ENCODE results near the gene ATP6V0E1.

DNA sequence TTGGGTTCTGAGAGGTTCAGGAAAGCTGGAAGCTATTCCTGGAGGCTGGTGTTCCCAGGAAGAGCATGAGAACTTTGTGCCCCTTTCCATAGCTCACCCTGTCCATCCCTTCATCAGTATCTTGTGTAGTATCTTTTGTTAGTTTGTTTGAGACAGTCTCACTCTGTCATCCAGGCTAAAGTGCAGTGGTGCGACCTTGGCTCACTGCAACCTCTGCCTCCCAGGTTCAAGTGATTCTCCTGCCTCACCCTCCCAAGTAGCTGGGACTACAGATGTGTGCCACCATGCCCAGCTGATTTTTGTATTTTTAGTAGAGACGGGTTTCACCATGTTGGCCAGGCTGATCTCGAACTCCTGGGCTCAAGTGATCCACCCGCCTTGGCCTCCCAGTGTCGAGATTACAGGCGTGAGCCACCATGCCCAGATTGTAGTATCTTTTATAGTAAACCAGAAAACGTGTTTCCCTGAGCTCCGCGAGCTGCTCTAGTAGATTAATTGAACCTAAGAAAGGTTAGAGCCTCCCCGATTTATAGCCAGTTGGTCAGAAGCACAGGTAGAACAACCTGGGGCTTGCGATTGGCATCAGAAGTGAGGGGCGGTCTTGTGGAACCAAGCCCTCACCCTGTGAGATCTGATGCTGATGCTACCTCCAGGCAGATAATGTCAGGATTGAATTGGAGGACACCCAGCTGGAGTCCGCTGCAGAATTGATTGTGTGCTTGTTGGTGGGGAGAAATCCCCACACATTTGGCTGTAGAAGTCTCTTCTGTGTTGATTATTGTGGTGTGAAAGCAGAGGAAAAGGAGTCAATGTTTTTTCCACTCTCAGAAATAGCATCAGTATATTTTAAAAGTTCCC is 32.3 kb downstream of the ATP6V0E1 start:
- no peak for TF ChIP-seq RAD21 (IDR thresholded peaks at IDR 0.05; ENCODE audit: low read length)
- TF ChIP-seq CTCF (conservative IDR thresholded peaks at IDR 0.05; ENCODE audit: low read depth, low read length) = no peak
- TF ChIP-seq RFX5 (IDR thresholded peaks at IDR 0.05; ENCODE audit: low read depth, low read length) = no peak
- no peak for TF ChIP-seq POLR2A (IDR thresholded peaks at IDR 0.05; ENCODE audit: low read depth, low read length)
- TF ChIP-seq, protein P1, sequence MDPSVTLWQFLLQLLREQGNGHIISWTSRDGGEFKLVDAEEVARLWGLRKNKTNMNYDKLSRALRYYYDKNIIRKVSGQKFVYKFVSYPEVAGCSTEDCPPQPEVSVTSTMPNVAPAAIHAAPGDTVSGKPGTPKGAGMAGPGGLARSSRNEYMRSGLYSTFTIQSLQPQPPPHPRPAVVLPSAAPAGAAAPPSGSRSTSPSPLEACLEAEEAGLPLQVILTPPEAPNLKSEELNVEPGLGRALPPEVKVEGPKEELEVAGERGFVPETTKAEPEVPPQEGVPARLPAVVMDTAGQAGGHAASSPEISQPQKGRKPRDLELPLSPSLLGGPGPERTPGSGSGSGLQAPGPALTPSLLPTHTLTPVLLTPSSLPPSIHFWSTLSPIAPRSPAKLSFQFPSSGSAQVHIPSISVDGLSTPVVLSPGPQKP (IDR thresholded peaks at IDR 0.05; ENCODE audit: borderline replicate concordance, low read depth, low read length) = no peak
- TF ChIP-seq CEBPB (IDR thresholded peaks at IDR 0.05; ENCODE audit: low read depth, low read length) = no peak
- TF ChIP-seq MXI1 (IDR thresholded peaks at IDR 0.05; ENCODE audit: borderline replicate concordance, low read depth, low read length) = no peak
- TF ChIP-seq SMC3 (IDR thresholded peaks at IDR 0.05; ENCODE audit: low read depth, low read length) = no peak
